Thyroid gland (tissue), 4 donors: Measurements from ENCODE around the gene H2AZ1. TPM values are rescaled to one million over a fixed set of nuclear protein-coding genes. Genes with fewer than 3 reads are reported as not detected.

Source experiments
- DNase-seq, 2 donors: peaks; one replicate each; pipeline ENCODE4 v3.0.0-alpha.2; 2019
- H3K27ac ChIP-seq, 3 donors: fragments of 200-600 bp; sonication (generic); 1 replicate in 2 of 3; 2 replicates in 1 of 3; pipeline ENCODE4 v1.5.1; 2016 to 2019; ENCODE audit warnings: mild to moderate bottlenecking in 1 of 3, moderate library complexity in 1 of 3
- H3K27me3 ChIP-seq: fragments of 200-600 bp; sonication (generic); one replicate; pipeline ENCODE4 v1.5.1; 2019
- H3K36me3 ChIP-seq, 2 donors: fragments of 200-600 bp; sonication (generic); one replicate each; pipeline ENCODE4 v1.5.1; 2016 to 2019
- H3K4me1 ChIP-seq, 2 donors: fragments of 200-600 bp; sonication (generic); one replicate each; pipeline ENCODE4 v1.5.1; 2017 to 2019
- H3K4me3 ChIP-seq, 3 donors: fragments of 200-600 bp; sonication (generic); replicated peaks in 1 of 3; 1 replicate in 2 of 3; 2 replicates in 1 of 3; pipeline ENCODE4 v1.5.1; 2016; ENCODE audit warnings: mild to moderate bottlenecking in 1 of 3
- H3K9me3 ChIP-seq: fragments of 200-600 bp; sonication (generic); one replicate; pipeline ENCODE4 v1.5.1; 2017
- POLR2A ChIP-seq, 2 donors: fragments of 450-650 bp; IDR thresholded peaks; one replicate each; pipeline ENCODE4 v1.6.1; 2017; ENCODE audit warnings: antibody characterized with exemption in 2 of 2, mild to moderate bottlenecking in 2 of 2, moderate library complexity in 1 of 2
- WGBS, 2 donors: methylation state at CpG; one replicate each; pipeline ENCODE4 v1.1.5; 2017; 5-methylcytosine and 5-hydroxymethylcytosine counted together
- intact Hi-C: fragments of 100-400 bp; cut with DNase I; formaldehyde crosslinking; loops from one replicate; pipeline ENCODE4 v1.15.1; 2023
- total RNA-seq, 4 donors: library from RNA; depleted of rRNA; stranded (reverse); fragments of >200 nt; gene quantifications; one replicate each; pipeline ENCODE4 v1.2.3, GENCODE V29; 2016
- TF ChIP-seq, protein P1 (sequence below), 6 experiments: fragments of 200-600 bp in 3 of 6; fragments of 450-650 bp in 3 of 6; sonication (generic) in 3 of 6; IDR thresholded peaks; one replicate each; pipeline ENCODE4 v1.5.1; 2016 to 2019; ENCODE audit warnings: antibody characterized with exemption in 6 of 6, mild to moderate bottlenecking in 2 of 6, inconsistent platforms in 1 of 6, moderate library complexity in 1 of 6

The H2AZ1 gene
- total RNA-seq, 4 donors from 2014 or later, result 141 to 185 (median 150) TPM

DNA sequence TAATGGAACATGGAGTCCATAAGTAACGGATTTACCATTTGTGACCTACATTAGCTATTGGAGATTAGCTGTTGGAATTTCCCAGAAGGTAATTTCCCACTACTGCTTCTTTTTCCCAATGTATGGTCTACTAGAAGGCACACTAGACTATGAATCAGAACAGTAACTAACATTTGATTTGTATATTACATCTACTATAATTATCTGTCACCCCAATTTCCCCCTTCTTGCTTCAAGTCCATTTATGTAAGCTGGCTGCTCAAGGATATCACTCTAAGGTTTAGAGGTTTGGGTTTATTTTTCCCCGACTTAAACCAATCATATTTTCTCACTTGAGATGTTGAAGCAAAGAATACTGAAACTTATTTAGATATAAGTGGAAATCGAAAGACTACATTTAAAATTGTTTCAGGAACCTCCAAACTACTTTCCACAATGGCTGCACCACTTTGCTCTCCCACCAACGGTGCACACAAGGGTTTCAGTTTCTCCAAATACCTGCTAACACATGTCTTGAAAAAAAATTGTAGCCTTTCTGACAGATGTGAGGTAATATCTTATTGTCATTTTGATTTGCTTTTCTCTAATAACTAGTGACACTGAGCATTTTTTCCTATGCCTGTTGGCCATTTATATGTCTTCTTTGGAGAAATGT is 33.3 kb upstream of the H2AZ1 start:
- 78 to 89% methylated on average over 4 of the region's 4 CpGs for WGBS, 2 donors
- Histone ChIP-seq H3K27me3 (no peaks in the 10 kb centered on the region), H3K4me3 (no peak overlapping the region), H3K9me3 (no peaks in the 10 kb centered on the region), H3K4me1 (no peaks in the 10 kb centered on the region), H3K27ac (no peak overlapping the region), H3K36me3 (no peaks in the 10 kb centered on the region)
- intact Hi-C loops, result no loop called here
- TF ChIP-seq, protein P1, sequence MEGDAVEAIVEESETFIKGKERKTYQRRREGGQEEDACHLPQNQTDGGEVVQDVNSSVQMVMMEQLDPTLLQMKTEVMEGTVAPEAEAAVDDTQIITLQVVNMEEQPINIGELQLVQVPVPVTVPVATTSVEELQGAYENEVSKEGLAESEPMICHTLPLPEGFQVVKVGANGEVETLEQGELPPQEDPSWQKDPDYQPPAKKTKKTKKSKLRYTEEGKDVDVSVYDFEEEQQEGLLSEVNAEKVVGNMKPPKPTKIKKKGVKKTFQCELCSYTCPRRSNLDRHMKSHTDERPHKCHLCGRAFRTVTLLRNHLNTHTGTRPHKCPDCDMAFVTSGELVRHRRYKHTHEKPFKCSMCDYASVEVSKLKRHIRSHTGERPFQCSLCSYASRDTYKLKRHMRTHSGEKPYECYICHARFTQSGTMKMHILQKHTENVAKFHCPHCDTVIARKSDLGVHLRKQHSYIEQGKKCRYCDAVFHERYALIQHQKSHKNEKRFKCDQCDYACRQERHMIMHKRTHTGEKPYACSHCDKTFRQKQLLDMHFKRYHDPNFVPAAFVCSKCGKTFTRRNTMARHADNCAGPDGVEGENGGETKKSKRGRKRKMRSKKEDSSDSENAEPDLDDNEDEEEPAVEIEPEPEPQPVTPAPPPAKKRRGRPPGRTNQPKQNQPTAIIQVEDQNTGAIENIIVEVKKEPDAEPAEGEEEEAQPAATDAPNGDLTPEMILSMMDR (IDR thresholded peaks at IDR 0.05), result no peak
- no peak for TF ChIP-seq POLR2A (IDR thresholded peaks at IDR 0.05)
- DNase-seq, result no peak

DNA sequence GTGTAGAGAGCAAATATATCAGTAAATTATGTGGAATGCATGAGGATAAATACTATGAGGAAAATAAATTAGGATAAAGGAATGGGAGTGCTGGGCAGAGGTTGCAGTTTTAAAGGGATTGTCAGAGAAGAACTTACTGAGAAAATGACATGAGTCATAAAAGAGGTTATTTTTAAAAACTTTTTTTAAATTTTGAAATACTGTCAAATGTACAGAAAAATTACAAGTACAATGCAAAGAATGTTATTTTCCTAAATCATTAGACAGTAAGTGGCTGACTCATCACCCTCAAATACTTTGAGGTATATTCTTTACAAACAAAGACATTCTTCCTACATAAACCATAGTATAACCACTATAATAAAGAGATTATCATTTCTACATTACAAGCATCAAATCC is 29.8 kb upstream of the H2AZ1 start:
- Histone ChIP-seq H3K9me3 (no peaks in the 10 kb centered on the region), H3K36me3 (no peaks in the 10 kb centered on the region), H3K4me1 (no peaks in the 10 kb centered on the region), H3K4me3 (no peak overlapping the region), H3K27ac (no peak overlapping the region), H3K27me3 (no peaks in the 10 kb centered on the region)
- intact Hi-C loops, result no loop called here
- no peak for DNase-seq
- TF ChIP-seq, protein P1 (IDR thresholded peaks at IDR 0.05), result no peak

DNA sequence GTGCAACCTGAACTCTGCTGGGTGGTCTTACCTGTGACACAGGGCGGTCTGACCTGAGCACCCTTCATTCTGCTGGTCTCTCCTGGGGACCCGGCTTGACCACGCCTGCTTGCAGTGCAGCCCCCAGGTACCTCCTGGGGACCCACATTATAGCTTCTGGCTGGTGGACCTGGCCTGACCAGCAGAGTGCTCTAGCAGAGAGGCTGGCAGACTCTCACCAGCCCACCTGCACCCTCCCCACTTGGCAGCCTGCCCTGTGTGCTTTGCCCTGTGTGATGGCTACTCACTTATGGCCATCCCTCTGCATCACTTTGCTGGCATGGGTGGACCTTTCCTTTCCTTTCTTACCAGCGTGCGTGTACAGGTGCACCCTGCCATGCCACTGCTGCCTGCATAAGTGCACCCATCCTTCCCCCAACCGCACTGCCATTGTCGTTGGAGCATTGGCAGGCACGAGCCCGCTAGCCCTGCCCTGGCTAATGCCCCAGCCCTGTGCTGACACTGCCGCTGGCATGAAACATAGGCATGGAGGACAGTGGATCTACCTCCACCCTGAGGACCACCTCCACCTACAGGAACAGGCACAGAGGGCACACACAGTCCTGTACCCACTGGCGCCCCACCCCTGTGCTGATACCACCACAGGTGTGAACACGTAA is 21.5 kb upstream of the H2AZ1 start:
- H3K27ac ChIP-seq, result no peak overlapping the region
- DNase-seq, result no peak
- intact Hi-C loops, result no loop called here
- H3K4me1 ChIP-seq, result no peaks in the 10 kb centered on the region
- 96 to 100% methylated on average over 6 to 12 of the region's 12 CpGs for WGBS, 2 donors
- H3K4me3 ChIP-seq, result no peak overlapping the region
- no peaks in the 10 kb centered on the region for H3K27me3 ChIP-seq
- no peaks in the 10 kb centered on the region for H3K36me3 ChIP-seq
- TF ChIP-seq, protein P1 (IDR thresholded peaks at IDR 0.05), result no peak
- TF ChIP-seq POLR2A (IDR thresholded peaks at IDR 0.05), result no peak
- no peaks in the 10 kb centered on the region for H3K9me3 ChIP-seq

DNA sequence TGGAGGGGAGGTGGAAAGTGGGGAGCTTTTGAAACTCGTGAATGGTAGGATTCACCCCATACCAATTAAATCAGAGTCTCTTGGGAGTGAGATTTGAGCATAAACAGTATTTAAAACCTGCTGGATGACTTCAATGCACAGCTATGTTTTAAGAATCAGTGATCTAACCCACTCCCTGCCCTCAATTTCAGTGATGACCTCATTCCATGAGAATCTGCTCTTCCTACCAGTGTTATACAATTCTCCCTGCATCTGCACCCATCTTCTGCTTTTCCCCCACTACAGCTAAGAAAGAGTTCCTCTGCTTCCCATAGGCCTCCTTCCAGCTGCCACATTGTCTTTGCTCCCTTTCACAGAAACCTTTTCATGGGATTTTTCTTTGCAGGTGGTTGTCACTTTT is 18.3 kb upstream of the H2AZ1 start:
- WGBS, 2 donors, result 71 to 75% methylated on average over 1 of the region's 1 CpG
- Histone ChIP-seq H3K4me3 (no peak overlapping the region), H3K27ac (no peak overlapping the region), H3K9me3 (no peaks in the 10 kb centered on the region), H3K4me1 (no peaks in the 10 kb centered on the region), H3K36me3 (no peaks in the 10 kb centered on the region), H3K27me3 (no peaks in the 10 kb centered on the region)
- no peak for DNase-seq
- TF ChIP-seq, protein P1 (IDR thresholded peaks at IDR 0.05), result no peak
- no peak for TF ChIP-seq POLR2A (IDR thresholded peaks at IDR 0.05)
- intact Hi-C loops, result no loop called here

DNA sequence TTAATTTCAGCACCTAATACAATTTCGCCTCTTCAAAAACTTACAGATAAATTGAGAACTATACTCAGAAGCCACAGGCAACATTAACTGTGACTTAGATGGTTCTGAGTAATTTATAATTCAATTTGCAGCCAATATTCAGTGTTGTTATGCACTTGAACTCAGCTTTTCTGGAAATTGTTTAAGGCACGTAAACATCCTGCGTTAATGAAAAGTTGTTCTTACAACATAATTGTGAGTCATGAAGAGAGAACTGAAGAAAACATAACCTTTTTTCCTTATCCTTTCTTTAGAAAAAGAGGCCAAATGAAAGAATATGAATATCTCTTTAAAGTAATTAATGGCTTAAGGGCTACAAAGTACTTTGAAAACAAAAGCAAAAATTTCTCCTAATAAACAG is 16.6 kb upstream of the H2AZ1 start:
- Histone ChIP-seq H3K27ac (no peak overlapping the region), H3K4me1 (no peaks in the 10 kb centered on the region), H3K27me3 (no peaks in the 10 kb centered on the region), H3K36me3 (no peaks in the 10 kb centered on the region), H3K9me3 (no peaks in the 10 kb centered on the region), H3K4me3 (no peak overlapping the region)
- intact Hi-C loops, result no loop called here
- no peak for TF ChIP-seq POLR2A (IDR thresholded peaks at IDR 0.05)
- TF ChIP-seq, protein P1 (IDR thresholded peaks at IDR 0.05), result no peak
- 93 to 98% methylated on average over 3 of the region's 3 CpGs for WGBS, 2 donors
- DNase-seq, result no peak
